Measurements from ENCODE around the gene MCTP1.
A peak's percentile ranks its signal among the peaks of the same experiment; 100 is the strongest.

Gene MCTP1

DNA sequence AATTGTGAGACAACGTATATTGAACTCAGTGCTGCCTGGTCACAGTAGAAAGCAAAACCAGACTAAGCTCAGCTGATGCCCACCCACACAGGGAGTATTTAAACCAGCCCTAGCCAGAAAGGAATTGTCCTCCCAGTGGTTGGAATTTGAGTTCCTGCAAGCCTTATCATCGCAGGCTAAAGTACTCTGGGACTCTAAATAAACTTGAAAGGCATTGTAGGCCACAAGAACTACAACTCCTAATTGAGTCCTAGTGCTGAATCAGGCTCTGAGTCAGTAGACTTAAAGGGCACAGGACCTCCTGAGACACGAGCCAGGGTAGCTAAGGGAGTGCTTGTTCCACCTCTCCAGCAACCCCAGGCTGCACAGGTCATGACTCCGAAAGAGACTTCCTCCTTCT is 171.4 kb downstream of the MCTP1 start:
- no peak for DNase-seq

GRCh38 chr5:95111141-95111540 is 173.8 kb downstream of the MCTP1 start:
- DNase-seq, result no peak

GRCh38 chr5:95110118-95110517 is 174.8 kb downstream of the MCTP1 start:
- DNase-seq, result no peak

DNA sequence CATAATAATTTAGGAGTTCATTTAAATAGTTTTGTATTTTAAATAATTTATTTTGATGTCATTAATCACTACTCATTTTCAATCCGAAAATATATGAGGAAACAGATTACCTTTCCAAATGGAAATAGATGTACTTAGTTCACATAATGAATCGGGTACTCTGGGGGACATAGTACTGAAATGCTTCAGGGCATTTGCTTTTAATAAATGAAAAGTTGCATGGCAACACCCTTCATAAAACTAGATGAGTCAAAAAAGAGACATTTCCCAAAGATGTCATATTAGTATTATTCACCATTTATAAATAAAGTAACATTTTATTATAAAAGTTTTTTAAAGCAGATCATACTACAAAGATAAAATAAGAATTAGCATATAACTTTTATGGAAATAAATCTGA is 177.8 kb downstream of the MCTP1 start:
- no peak for DNase-seq

DNA sequence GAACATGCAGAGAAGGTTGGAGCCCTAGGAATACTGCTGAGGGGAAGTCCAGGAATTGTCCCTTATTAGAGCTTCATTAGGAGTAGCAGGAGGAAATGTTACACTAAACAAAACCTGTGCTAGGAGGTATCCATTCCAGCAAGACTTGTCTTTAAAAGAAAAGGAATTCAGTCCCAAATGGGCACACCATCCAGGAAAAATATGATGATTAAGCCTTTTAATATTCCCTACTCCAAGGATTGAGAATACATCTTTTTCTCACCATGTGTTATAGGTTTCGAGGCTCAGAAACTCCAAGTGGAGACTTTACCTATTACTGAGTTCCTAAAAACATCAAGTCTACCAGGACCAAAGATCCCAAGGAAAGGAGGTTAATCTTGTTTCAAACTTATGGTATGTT is 179.3 kb downstream of the MCTP1 start:
- no peak for DNase-seq

DNA sequence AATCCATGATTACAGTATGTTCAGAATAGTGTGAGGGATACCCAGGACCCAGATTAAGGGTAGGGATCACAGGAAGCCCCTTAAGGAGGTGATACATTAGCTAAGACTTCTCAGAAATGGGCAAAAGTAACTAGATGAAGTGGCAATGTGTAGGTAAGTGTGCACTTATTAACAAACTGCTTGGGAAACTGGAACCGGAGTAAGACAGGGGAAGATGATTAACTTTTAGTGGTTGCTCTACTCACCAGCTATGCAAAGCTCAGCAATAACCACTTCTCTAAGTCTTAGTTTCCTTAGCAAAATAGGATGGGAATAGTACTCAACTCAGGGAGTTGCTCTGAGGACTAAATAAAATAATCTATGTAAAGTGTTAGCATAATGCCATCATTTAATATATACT is 182.2 kb downstream of the MCTP1 start:
- no peak for DNase-seq

DNA sequence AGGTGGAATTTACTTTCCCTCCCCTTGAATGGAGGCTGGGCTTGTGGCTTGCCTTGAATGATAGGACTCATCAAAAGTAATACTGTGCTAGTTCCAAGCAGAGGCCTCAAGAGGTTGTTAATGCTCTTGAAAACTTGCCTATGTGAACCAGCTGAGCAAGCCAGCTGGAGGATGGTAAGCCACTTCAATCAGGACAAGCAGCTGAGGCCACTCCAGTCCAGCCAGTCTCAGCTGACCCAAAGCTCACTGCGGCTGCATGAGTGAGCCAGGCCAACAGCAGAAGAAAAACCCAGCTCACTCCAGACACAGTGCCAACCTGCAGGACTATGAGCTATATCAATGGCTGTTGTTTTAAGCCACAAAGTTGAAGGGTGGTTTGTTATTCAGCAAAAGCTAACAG is 182.8 kb downstream of the MCTP1 start:
- DNase-seq, result no peak

- no peak for DNase-seq
Observed at GRCh38 chr5:95100551-95100950, 184.3 kb downstream of the MCTP1 start.

GRCh38 chr5:95098012-95098411 is 186.9 kb downstream of the MCTP1 start:
- DNase-seq, result no peak

DNA sequence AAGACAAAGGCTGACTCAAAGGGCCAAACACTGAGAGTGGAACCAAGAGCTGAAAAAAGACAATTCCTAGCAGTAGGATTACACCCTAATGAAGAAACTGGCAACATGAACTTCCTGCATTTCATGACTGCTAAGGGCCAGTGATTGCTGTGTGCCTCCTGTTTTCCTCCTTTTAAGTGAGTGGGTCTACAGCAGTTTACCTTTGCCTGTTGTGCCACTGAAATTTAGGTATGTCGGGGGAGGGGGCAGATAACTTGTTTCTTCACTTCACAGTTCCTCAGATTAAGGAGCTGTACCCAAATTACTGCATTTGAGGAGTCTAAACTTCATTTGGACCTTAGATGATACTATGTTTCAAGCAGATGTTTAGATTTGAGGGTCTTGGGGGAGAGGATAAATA is 191.7 kb downstream of the MCTP1 start:
- DNase-seq, result no peak

GRCh38 chr5:95090774-95091173 is 194.1 kb downstream of the MCTP1 start:
- DNase-seq, result no peak

DNA sequence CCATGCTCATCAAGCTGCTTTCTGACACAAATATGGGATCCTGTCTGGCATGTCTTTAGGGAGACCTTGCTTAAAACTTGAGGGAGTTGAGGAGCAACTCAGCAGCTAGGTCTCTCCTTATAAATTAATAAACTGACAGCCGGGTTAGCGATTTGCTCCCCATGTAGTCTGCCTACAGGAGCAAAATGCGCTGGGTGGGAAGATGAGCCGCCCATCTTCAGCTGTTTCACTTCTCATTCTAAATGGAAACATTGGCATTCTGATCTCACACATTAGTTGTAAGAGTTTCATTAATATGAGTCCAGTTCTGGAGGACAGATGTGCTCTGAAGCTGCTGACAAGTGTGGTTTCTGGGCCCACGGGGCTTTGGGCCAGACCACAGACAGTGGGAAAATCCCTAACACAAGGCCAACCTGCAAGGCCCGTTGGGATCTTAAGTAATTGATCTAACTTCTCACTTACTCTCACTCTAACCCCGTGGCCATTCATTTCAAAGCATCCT is 197.0 kb downstream of the MCTP1 start:
- DNase-seq, result no peak

GRCh38 chr5:95086927-95087815 is 197.7 kb downstream of the MCTP1 start:
- DNase-seq, result no peak

DNA sequence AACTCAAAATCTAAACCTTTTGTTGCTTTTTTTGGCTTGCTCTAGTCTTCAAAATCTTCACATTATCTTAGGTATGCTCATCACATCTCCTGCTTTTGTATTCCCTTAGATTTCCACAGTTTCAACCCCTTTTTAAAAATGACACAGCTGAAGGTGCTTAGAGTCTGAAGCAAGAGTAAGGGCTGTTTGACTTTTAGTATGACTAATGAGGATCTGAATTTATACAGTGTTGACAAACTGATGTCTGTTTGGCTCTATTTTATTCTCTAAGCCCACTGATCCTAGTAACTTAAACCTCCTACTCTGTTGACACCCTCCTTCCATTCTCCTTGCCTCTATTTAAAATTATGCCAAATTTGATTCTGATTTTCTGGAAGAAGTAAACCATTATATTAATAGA is 200.1 kb downstream of the MCTP1 start:
- no peak for DNase-seq

DNA sequence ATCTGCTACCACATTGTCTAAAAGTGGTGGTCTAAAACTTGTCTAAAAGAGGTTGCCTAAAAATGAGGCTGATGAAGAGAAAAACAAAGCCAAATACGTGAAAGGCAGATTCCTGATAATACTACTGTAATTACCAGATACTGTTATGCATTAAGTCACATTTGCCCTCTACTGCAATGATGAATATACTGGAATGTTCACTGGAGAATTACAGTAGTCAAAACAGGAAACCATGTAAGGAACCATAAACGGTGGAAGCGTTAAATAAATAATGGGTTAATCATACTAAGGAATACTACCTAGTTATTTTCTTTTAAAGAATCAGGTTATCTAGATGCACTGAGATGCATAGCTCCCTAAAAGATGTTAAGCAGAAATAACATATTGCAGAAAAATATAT is 201.3 kb downstream of the MCTP1 start:
- no peak for DNase-seq

DNA sequence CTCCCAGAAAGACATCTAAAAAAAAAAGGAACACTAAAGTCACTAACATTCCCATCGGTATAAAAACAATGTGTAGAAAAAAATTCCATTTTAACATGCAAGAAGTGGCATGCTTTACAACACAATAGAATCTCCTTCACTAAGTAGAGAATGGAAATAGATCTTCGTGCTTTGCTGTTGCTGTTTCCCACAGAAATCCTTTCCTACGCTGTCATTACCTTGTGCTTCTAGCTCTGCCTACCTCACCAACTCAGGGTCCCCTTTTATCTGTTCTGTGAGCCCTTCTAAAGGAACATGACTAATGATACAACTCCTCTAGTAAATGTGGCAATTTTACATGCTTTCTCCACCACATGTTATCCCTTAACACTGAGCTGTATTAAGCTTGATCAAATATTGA is 202.9 kb downstream of the MCTP1 start:
- DNase-seq, result no peak

DNA sequence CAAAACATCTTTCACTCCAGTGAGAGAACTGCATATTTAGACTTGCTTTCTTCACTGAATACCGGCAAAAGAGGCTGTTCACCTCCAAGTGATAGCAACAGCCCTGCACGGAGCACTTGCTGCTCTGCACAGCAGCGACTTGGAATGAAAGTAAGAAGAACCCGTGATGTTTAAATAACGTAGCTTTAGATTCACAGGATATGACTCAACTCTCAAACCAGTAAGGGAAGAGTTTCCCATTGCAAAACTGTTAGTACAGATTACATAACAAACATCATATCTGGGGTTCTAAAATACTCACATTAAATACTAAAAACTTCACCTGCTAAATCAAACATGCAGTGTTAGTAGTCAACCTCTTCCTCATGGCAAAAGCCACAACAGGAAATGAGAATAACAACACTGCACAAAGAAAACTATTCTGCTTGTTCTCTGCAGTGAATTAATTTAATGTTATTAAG is 203.4 kb downstream of the MCTP1 start:
- peak in 1 of 2 donors; percentile 4 for DNase-seq

DNA sequence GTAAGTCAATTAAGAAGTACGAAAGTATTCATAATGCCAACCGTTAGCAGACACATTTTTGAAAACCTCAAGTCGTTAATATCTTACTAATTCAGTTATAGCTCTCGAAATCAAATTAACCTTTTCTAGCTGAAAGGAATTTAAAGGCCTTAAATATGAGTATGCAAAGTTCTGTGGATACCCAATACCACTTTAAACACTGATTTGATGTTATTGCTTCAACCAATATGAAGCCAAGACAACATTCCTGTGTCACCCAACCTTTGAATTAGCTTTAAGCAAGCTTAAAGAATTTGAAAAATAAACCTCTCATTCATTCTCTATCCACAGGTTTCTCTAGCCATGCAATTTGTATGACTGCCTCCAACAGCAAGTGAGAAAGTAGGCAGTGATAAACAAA is 204.5 kb downstream of the MCTP1 start:
- no peak for DNase-seq

DNA sequence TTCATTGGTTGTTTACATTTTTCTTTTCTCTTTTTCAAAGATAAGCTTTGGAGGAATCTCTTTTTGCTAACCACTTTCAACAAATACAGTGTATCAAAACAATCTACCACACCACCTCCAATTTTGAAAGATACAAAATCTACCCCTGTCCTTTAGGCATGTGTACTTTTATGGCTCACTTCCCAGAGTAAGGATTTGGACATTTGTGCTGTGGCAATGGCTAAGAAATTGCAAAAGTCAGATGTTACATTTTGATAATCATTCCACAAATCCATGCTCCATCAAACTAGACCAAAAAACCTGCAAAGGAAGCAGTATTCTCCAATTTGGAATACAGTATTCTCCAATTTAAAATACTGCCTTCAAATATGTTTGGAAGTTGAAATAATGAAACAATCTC is 204.9 kb downstream of the MCTP1 start:
- DNase-seq, result no peak

DNA sequence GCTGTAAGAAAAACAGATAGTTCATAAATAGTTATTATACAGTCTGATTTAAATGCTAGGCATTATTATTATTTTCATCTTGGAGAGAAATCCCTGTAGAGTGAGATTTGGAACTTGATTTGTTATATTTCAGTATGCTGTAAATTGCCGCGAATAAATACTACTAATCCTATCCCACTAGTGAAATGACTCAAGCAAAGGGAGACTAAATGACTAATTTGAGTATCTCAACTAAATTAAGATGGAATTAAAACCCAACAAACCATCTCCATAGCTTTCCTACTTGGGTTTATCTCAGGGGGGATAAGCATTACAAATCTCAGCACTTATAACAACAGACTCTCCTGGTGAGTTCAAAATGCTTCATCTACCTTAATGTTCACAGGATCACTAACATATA is 206.0 kb downstream of the MCTP1 start:
- no peak for DNase-seq

GRCh38 chr5:95076395-95077185 is 208.3 kb downstream of the MCTP1 start:
- DNase-seq, result no peak

DNA sequence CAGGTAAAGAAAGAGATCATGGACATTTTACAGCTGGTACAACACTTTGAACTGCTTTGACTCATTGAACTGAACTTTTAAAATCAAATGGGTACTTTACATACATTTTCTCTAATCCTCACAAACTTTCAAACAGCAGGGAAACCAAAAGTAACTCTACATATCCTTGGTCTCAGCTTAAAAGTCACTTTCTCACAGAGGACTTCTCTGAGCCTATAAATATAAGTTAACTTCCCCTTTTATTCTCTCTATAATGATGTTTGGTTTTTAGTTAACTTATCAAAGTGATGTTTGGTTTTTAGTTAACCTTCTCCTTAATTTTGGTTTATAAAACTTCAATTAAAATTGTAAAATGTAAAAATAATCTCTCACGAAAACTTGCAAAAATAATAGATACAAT is 209.8 kb downstream of the MCTP1 start:
- DNase-seq, result no peak

DNA sequence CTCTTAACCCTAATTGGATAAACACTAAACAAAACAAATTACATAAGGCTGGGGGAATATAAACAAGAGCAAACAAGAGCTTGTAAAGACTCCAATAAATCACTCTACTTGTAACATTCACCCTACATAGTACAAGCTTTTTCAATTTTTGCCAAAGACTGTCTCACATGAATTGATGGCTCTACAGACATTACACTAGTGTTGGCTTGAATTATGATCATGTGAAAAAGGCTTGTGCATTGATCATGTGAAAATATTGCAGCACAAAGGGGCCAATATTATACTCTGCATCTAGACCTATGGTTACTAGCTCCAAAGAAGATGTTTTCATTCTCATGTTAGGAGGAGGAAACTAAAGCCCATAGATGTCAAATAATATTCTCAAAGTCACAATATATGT is 212.6 kb downstream of the MCTP1 start:
- DNase-seq, result no peak

- DNase-seq, result no peak
Observed at GRCh38 chr5:95070866-95071265, 214.0 kb downstream of the MCTP1 start.

All from stimulated activated CD4-positive, alpha-beta T cell treated with anti-CD3 and anti-CD28 coated beads, Interleukin-2, amount 100 ng/mL, for 24 hours (primary cell).